ENCODE data around the gene IQCN. TPM values are rescaled to one million over a fixed set of nuclear protein-coding genes. Genes with fewer than 3 reads are reported as not detected.

IQCN gene
- total RNA-seq, 4 donors from 2014 or later: 1.0 to 41.1 (median 3.0) TPM

- H3K9me3 ChIP-seq: no peaks in the 10 kb centered on the region
- TF ChIP-seq CTCF (IDR thresholded peaks at IDR 0.05) (peak in 1 of 4 experiments; percentile 20), POLR2A (IDR thresholded peaks at IDR 0.05) (peak; percentile 74 to 88)
- H3K4me3 ChIP-seq: peak overlapping the region; percentile 34 to 47
- peaks cover 5 to 37% of the 10 kb centered on the region in 2 donors for H3K4me1 ChIP-seq
- H3K27ac ChIP-seq: peak overlapping the region; percentile 100
- no peaks in the 10 kb centered on the region for H3K36me3 ChIP-seq
- intact Hi-C loops (cut with DNase I; ENCODE audit: low total_unique reads): no loop called here
- H3K27me3 ChIP-seq: no peaks in the 10 kb centered on the region
- peak; percentile 87 to 88 for DNase-seq
Observed at GRCh38 chr19:18304458-18305310, 30.4 kb upstream of the IQCN start.

- Histone ChIP-seq H3K9me3 (no peaks in the 10 kb centered on the region), H3K27ac (peak overlapping the region; percentile 100), H3K27me3 (no peaks in the 10 kb centered on the region), H3K4me3 (peak overlapping the region; percentile 34 to 47), H3K36me3 (no peaks in the 10 kb centered on the region), H3K4me1 (peaks cover 5 to 37% of the 10 kb centered on the region in 2 donors)
- no peak for TF ChIP-seq CTCF (IDR thresholded peaks at IDR 0.05)
- no peak for TF ChIP-seq POLR2A (IDR thresholded peaks at IDR 0.05)
- intact Hi-C loops (cut with DNase I; ENCODE audit: low total_unique reads): no loop called here
- no peak for DNase-seq
Observed at GRCh38 chr19:18304208-18304457, 29.9 kb upstream of the IQCN start.

DNA sequence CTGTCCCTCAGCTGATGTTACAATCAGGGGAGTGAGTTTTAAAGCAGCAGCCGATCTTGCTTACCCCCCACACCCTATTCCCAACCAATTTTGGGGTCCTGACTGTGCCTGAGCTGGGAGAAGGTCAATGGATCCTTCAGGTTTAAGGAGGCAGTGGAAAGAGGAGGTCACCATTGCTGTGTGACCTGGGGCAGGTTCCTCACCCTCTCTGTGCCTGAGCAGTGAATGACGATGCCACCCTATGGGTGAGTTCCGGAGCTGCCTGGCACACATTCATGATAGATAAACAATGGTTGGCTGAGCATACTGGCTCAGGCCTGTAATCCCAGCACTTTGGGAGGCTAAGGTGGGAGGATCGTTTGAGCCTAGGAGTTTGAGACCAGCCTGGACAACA, 27.5 kb upstream of the IQCN start:
- Histone ChIP-seq H3K36me3 (no peaks in the 10 kb centered on the region), H3K4me1 (peaks cover 5 to 37% of the 10 kb centered on the region in 2 donors), H3K27ac (peak overlapping the region; percentile 100), H3K4me3 (no peak overlapping the region), H3K27me3 (no peaks in the 10 kb centered on the region), H3K9me3 (no peaks in the 10 kb centered on the region)
- intact Hi-C loops (cut with DNase I; ENCODE audit: low total_unique reads): no loop called here
- DNase-seq: peak in 1 of 2 donors; percentile 16
- TF ChIP-seq CTCF (IDR thresholded peaks at IDR 0.05) (no peak), POLR2A (IDR thresholded peaks at IDR 0.05) (no peak)

DNA sequence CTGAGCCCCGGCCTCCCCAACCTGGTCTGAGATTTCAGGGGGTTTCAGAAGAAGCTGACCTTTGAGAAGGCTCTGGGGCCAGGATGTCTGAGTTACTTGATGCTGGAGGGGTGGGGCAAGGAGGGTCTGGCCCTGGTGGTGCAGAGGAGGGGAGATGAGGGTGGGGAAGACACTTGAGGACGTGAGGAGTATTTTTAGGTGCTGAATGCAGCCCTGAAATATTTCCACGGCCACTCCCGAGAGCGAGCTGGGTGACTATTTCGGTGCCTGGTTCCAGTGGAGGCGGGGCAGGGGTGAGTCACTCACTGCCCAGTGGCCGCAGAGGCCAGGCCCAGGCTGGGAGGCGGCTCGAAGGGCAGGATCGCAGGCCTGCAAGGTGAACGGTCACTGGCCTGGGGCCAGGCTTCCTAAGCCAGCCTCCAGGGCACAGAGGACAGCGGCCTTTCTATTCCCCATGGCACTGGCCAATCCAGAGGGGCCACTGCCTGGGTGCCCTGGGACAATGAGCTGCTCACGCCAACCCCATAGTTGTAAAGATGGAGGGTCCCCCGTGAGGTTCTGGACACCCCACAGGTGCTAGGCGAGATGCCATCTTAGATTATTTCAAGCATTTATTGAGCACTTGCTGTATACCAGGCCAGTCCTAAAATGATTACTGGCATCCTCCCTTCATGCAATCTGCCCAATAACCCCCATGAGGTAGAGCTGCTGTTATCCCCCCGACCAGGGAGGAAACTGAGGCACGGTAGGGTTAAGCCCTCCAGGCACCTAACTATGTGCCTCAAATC, 26.9 kb upstream of the IQCN start:
- TF ChIP-seq POLR2A (IDR thresholded peaks at IDR 0.05): peak in 1 of 2 donors; percentile 24
- TF ChIP-seq CTCF (IDR thresholded peaks at IDR 0.05): no peak
- DNase-seq: peak; percentile 83 to 85
- H3K4me3 ChIP-seq: no peak overlapping the region

GRCh38 chr19:18299654-18300053, 25.4 kb upstream of the IQCN start:
- no peak overlapping the region for H3K4me3 ChIP-seq
- peaks cover 5 to 32% of the 10 kb centered on the region in 2 donors for H3K4me1 ChIP-seq
- intact Hi-C loops (cut with DNase I; ENCODE audit: low total_unique reads): no loop called here
- peak overlapping the region in 1 of 2 donors; percentile 100 for H3K27ac ChIP-seq
- no peaks in the 10 kb centered on the region for H3K36me3 ChIP-seq
- TF ChIP-seq POLR2A (IDR thresholded peaks at IDR 0.05) (no peak), CTCF (IDR thresholded peaks at IDR 0.05) (no peak)
- H3K9me3 ChIP-seq: no peaks in the 10 kb centered on the region
- DNase-seq: no peak
- H3K27me3 ChIP-seq: no peaks in the 10 kb centered on the region

More for the DNA sequence above, 26.9 kb upstream of the IQCN start:
- H3K27me3 ChIP-seq: no peaks in the 10 kb centered on the region
- intact Hi-C loops (cut with DNase I; ENCODE audit: low total_unique reads): no loop called here
- no peaks in the 10 kb centered on the region for H3K36me3 ChIP-seq
- no peaks in the 10 kb centered on the region for H3K9me3 ChIP-seq
- peak overlapping the region; percentile 100 for H3K27ac ChIP-seq
- peaks cover 5 to 32% of the 10 kb centered on the region in 2 donors for H3K4me1 ChIP-seq

All from uterus (tissue), 4 donors.